NCI-H1694 (cell line): ENCODE measurements around the gene VAMP3.
A peak's percentile ranks its signal among the peaks of the same experiment; 100 is the strongest.
"Not testable (repeated sequence)": the region's sequence is repeated elsewhere in the genome, so short reads cannot be mapped to it uniquely, and the experiment has no call there.

ENCODE experiments used
- DNase-seq: peaks from one replicate; lab custom pipeline; 2025; lab: John Stamatoyannopoulos, UW

Gene VAMP3

GRCh38 chr1:7768583-7768982 is 2.5 kb upstream of the VAMP3 start:
- no peak for DNase-seq

DNA sequence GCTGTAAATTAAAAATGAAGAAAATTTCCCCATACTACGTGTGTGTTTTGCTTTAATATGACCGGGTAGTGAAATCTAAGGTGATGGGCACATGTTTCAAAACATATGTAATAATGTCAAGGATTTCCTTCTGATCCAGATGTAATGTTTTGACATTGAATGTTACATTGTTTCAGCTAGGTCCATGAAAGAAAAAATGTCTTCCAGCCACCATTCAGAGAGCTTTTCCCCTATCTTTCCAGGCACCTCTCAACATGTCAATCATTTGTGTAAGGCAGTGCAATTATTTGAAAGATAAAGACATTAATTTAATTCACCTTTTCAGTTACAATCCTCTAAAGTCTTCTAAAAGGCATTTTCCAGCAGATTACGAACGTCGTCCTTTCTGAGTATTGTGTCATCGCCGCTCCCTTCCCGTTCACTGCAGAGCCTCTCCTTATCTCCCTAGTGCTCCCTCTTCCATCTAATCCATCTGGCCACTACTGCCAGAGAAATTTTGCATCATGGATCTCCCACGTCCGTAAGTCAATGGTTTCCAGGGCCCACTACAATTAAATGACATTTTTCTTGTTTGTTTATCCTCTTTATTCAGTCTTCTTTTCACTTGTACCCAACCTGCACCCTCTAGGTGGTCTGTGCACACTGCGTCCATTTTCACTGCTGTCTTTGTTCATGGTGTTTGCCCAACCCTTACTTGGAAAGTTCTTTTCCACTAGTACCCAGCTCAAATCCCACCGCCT is 1.3 kb upstream of the VAMP3 start:
- no peak for DNase-seq

DNA sequence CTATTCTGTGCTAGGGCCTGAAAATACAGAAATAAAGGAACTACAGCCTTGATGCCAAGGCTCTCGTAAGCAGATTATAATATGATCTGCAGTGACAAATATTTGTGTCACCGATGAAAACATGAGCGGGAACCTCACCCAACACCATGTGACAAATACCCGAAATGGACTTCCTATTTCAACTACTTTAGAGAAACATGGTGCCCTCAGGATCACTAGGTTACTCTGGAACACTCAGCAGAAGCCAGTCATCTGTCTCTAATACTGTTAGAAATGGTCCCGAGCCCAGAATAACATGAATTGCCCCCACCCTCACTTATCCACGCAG is 463 bp upstream of the VAMP3 start:
- no peak for DNase-seq

GRCh38 chr1:7771823-7772299 is 765 bp downstream of the VAMP3 start:
- no peak for DNase-seq

- no peak for DNase-seq
Measured at GRCh38 chr1:7777591-7777990, 6.5 kb downstream of the VAMP3 start.

- no peak for DNase-seq
Measured at GRCh38 chr1:7778133-7778628, 7.1 kb downstream of the VAMP3 start.

- no peak for DNase-seq
Measured at GRCh38 chr1:7780976-7781375, 9.9 kb downstream of the VAMP3 start.

DNA sequence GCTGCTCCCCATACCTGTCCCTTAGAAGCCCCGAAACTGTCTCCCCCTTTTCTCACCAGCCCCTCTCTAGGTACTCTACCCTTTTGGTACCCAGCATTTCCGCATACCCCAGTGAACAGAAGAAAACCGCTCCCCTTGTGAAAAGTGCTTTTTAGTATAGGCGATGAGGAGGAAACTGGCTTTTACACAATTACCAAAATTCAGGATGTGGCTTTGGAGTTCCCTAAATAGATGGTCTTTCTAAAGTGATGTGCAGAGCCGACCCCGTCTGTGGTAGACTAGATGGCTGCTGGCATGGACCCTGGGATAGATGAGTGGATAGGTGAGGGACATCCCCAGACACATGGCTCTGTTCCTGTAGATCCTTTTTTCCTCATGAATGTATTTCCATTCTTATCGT is 10.4 kb downstream of the VAMP3 start:
- no peak for DNase-seq

- DNase-seq = no peak
Measured at GRCh38 chr1:7781923-7782495, 10.9 kb downstream of the VAMP3 start.

GRCh38 chr1:7783178-7783711 is 12.1 kb downstream of the VAMP3 start:
- DNase-seq = no peak

DNA sequence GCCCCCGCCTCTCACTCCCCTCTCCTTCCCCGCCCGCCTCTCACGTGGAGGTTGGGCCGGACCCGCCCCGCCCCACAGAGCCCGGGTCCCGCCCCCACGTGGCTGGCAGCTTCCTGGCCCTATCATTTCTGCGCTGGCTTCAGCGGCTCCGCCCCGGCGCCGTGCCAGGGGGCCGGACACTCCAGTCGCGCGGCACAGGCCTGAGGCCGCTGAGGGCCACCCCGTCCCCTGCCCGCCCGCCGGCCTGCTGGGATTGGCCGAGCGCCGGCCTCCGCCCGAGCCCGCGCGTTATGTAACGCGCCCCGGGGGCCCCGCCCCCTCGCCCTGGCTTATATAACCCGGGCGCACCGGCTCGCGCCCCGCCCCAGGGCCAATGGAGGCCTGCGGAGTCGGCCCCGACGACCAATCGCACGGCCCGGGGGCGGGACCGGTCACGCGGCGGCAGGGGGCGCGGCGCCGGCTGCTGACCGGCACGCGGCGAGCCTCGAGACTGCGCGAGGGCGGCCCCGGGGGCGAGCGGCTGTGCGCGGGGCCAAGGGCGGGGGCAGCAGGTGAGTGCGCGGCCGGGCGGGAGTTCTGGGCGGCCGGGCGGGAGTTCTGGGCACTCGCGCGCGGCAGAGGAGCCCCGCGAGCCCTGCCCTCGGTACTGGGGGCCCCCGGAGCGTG is 12.9 kb downstream of the VAMP3 start, which contains the start of gene PER3:
TSS of gene PER3 (plus strand) at position 466 of the 666 bp plus-strand sequence. CDS start 587 bp downstream, outside the sequence.
- peak; percentile 61 for DNase-seq

DNA sequence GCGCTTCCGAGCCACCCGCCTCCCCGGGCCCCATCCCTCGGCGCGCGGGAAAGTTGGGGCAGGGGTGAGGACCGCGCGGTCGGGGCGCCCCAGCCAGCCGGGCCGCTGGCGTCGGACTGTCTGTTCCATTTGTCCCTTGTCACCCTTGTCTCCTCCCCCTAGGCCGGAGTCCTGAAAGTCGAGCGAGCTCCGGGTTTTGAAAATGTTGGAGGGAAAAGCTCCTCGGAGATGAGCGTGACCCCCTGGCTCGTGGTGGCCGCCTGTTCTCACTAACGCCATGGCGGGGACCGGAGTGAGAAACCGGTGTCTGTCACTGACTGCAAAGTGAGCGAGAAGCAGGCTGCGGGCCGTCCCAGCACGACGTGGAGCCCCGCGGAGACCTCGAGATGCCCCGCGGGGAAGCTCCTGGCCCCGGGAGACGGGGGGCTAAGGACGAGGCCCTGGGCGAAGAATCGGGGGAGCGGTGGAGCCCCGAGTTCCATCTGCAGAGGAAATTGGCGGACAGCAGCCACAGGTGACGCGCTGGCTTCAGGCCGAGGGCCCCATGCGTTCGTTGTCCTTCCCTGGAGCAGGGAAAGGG is 13.5 kb downstream of the VAMP3 start:
- no peak for DNase-seq

DNA sequence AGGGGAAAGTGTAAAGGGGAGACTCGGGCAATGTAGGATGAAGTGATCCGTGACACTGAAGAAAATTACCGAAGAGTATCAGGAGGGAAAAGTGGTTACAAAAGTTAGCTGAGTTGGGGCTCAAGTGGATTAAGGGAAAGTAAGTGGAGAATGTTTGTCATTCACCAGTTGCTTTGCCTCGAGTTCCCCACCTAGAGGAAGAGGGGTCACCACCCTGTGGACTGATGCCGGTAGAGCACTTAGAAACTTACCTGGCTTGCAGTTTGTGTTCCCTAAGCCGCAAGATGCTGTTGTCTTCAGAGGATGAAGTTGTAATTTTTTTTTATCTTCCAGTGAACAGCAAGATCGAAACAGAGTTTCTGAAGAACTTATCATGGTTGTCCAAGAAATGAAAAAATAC is 14.0 kb downstream of the VAMP3 start:
- DNase-seq = no peak

DNA sequence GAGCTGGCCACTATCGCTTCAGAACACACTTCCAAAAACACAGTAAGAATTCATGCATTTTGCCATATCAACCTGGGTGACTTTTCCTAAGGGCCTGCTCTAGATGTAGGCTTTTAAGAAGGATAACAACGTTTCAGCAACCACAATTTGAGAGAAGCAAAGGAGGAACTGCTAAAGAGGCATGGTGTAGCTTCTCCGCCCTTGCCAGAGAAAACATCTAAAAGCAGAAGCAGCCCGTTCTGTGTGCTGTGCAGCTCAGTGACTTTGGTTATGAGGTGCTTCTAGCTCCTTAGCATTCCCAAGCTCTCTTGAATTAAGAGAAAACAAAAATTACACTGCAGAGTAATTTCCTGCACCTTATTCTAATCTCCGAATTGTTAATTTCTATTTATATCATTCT is 15.7 kb downstream of the VAMP3 start:
- DNase-seq = no peak

- DNase-seq = no peak
Measured at GRCh38 chr1:7789828-7790227, 18.7 kb downstream of the VAMP3 start.

- not testable (repeated sequence) for DNase-seq
Measured at GRCh38 chr1:7791027-7791426, 19.9 kb downstream of the VAMP3 start.

- no peak for DNase-seq
Measured at GRCh38 chr1:7795406-7795805, 24.3 kb downstream of the VAMP3 start.

- DNase-seq = no peak
Measured at GRCh38 chr1:7805460-7805859, 34.4 kb downstream of the VAMP3 start.

- no peak for DNase-seq
Measured at GRCh38 chr1:7808253-7808844, 37.3 kb downstream of the VAMP3 start.

- DNase-seq = no peak
Measured at GRCh38 chr1:7809742-7810141, 38.6 kb downstream of the VAMP3 start.

GRCh38 chr1:7810395-7810794 is 39.3 kb downstream of the VAMP3 start:
- DNase-seq = no peak

- DNase-seq = no peak
Measured at GRCh38 chr1:7811476-7811875, 40.4 kb downstream of the VAMP3 start.
